Retinal pigment epithelial cell (primary cell): ENCODE data around the gene UPF2.
A peak's percentile ranks its signal among the peaks of the same experiment; 100 is the strongest.

ENCODE experiments used
- DNase-seq: peaks from one replicate; pipeline ENCODE4 v3.0.0-alpha.2; 2010; ENCODE audit warnings: low read depth
- H3K4me3 ChIP-seq: 2 replicates; pipeline ENCODE4 v1.5.1; 2011; ENCODE audit warnings: mild to moderate bottlenecking, low read length, control low read depth, moderate library complexity
- CTCF ChIP-seq: conservative IDR thresholded peaks from 2 replicates; pipeline ENCODE4 v1.5.1; 2011; ENCODE audit warnings: low read depth, low read length, control low read depth, inconsistent platforms

UPF2 gene

GRCh38 chr10:12056748-12057147, 14.1 kb upstream of the UPF2 start:
- no peak overlapping the region for H3K4me3 ChIP-seq
- no peak for DNase-seq
- TF ChIP-seq CTCF, result no peak

- no peak for DNase-seq
- no peak overlapping the region for H3K4me3 ChIP-seq
- no peak for TF ChIP-seq CTCF
Measured at GRCh38 chr10:12055732-12056131, 13.1 kb upstream of the UPF2 start.

GRCh38 chr10:12051241-12051640, 8.6 kb upstream of the UPF2 start:
- no peak for TF ChIP-seq CTCF
- DNase-seq, result no peak
- H3K4me3 ChIP-seq, result no peak overlapping the region

- DNase-seq, result no peak
- TF ChIP-seq CTCF, result no peak
- H3K4me3 ChIP-seq, result no peak overlapping the region
Measured at GRCh38 chr10:12050528-12050927, 7.9 kb upstream of the UPF2 start.

GRCh38 chr10:12048547-12048946, 5.9 kb upstream of the UPF2 start:
- no peak for DNase-seq
- no peak overlapping the region for H3K4me3 ChIP-seq
- TF ChIP-seq CTCF, result no peak

- no peak for DNase-seq
- no peak for TF ChIP-seq CTCF
- no peak overlapping the region for H3K4me3 ChIP-seq
Measured at GRCh38 chr10:12045596-12045995, 3.0 kb upstream of the UPF2 start.

GRCh38 chr10:12042409-12042796, 206 bp downstream of the UPF2 start:
- no peak for TF ChIP-seq CTCF
- DNase-seq, result no peak
- H3K4me3 ChIP-seq, result peak overlapping the region; percentile 95
